HepG2 (cell line): ENCODE measurements around the gene FBXO28. TPM values are rescaled to one million over a fixed set of nuclear protein-coding genes. Genes with fewer than 3 reads are reported as not detected.

Experiments used
- ASH2L ChIP-seq: fragments of 300-600, 200-600 bp; sonication (generic); IDR thresholded peaks from 2 replicates; pipeline ENCODE4 v1.7.0; 2017; ENCODE audit warnings: low read depth, mild to moderate bottlenecking, moderate library complexity, mixed read lengths, low read length; ENCODE audit not compliant: insufficient read length
- ATF7 ChIP-seq, 2 experiments: fragments of 450-650 bp in 1 of 2; sonication (generic) in 1 of 2; formaldehyde crosslinking in 1 of 2; IDR thresholded peaks; 2 replicates each; pipeline versions ENCODE4 v1.4.0 to v1.6.1; 2016 to 2020; ENCODE audit warnings: antibody characterized with exemption in 1 of 2, mild to moderate bottlenecking in 1 of 2, missing genetic modification reagents in 1 of 2
- EHMT2 ChIP-seq: fragments of 200-600 bp; sonication (generic); IDR thresholded peaks from 2 replicates; pipeline ENCODE4 v1.7.0; 2017; ENCODE audit warnings: antibody characterized with exemption, low read depth, low read length, borderline replicate concordance
- HNF4A ChIP-seq: sonication (generic); formaldehyde crosslinking; IDR thresholded peaks from 2 replicates; pipeline ENCODE4 v1.4.0; 2020; ENCODE audit warnings: missing genetic modification reagents
- IKZF4 ChIP-seq: sonication (generic); formaldehyde crosslinking; IDR thresholded peaks from 2 replicates; pipeline ENCODE4 v1.5.1; 2020; ENCODE audit warnings: borderline replicate concordance, mild to moderate bottlenecking, low read depth, missing genetic modification reagents; ENCODE audit errors: not compliant biosample characterization
- KDM2A ChIP-seq: sonication (generic); formaldehyde crosslinking; IDR thresholded peaks from 2 replicates; pipeline ENCODE4 v1.4.0; 2020; ENCODE audit warnings: low read depth, missing genetic modification reagents, borderline replicate concordance
- MAZ ChIP-seq, 2 experiments: sonication (generic) in 1 of 2; formaldehyde crosslinking in 1 of 2; IDR thresholded peaks; 2 replicates each; pipeline versions ENCODE4 v1.5.0 to v1.6.1; 2012 to 2020; ENCODE audit warnings: low read depth in 2 of 2, mild to moderate bottlenecking in 2 of 2, borderline replicate concordance in 1 of 2, improper control_type of control experiment in 1 of 2, low read length in 1 of 2, missing genetic modification reagents in 1 of 2, moderate library complexity in 1 of 2
- MEIS1 ChIP-seq: sonication (generic); formaldehyde crosslinking; IDR thresholded peaks from 2 replicates; pipeline ENCODE4 v1.9.0; 2021; ENCODE audit warnings: mild to moderate bottlenecking, missing genetic modification reagents, moderate library complexity, borderline replicate concordance
- MTA1 ChIP-seq: sonication (generic); formaldehyde crosslinking; IDR thresholded peaks from 2 replicates; pipeline ENCODE4 v1.4.0; 2020; ENCODE audit warnings: missing genetic modification reagents, mild to moderate bottlenecking, borderline replicate concordance
- NFRKB ChIP-seq: fragments of 450-650 bp; IDR thresholded peaks from 2 replicates; pipeline ENCODE4 v1.6.1; 2017
- PPARG ChIP-seq: conservative IDR thresholded peaks from 2 replicates; pipeline ENCODE4 v1.6.1; 2016; ENCODE audit warnings: missing biosample characterization, missing genetic modification reagents
- PRPF4 ChIP-seq: fragments of 200-400 bp; formaldehyde crosslinking; IDR thresholded peaks from 2 replicates; pipeline ENCODE4 v1.6.1; 2016; ENCODE audit warnings: low read length, low read depth; ENCODE audit not compliant: poor library complexity, severe bottlenecking
- SCMH1 ChIP-seq: sonication (generic); formaldehyde crosslinking; IDR thresholded peaks from 2 replicates; pipeline ENCODE4 v1.9.0; 2021; ENCODE audit warnings: missing genetic modification reagents, mild to moderate bottlenecking, borderline replicate concordance
- TBP ChIP-seq: sonication (generic); formaldehyde crosslinking; IDR thresholded peaks from 2 replicates; pipeline ENCODE4 v1.5.0; 2020; ENCODE audit warnings: missing genetic modification reagents
- TRIM24 ChIP-seq: sonication (generic); formaldehyde crosslinking; IDR thresholded peaks from 2 replicates; pipeline ENCODE4 v1.8.0; 2022; ENCODE audit warnings: mild to moderate bottlenecking, missing genetic modification reagents
- ZKSCAN1 ChIP-seq: fragments of 150-350 bp; IDR thresholded peaks from 2 replicates; pipeline ENCODE4 v1.6.1; 2014; ENCODE audit warnings: low read length
- ZNF451 ChIP-seq: sonication (generic); formaldehyde crosslinking; IDR thresholded peaks from 2 replicates; pipeline ENCODE4 v1.5.0; 2020; ENCODE audit warnings: mild to moderate bottlenecking, missing genetic modification reagents
- ZNF652 ChIP-seq: IDR thresholded peaks from 2 replicates; pipeline ENCODE4 v1.6.1; 2016; ENCODE audit warnings: low read depth, borderline replicate concordance
- polyA plus RNA-seq, 8 experiments: library from polyadenylated mRNA; depleted of rRNA in 3 of 8; stranded (reverse) in 7 of 8; unstranded in 1 of 8; fragments of >200 nt; fragmentation: Illumina TruSeq in 4 of 8; extraction: Trizol in 4 of 8; gene quantifications; 2 replicates each; pipeline versions ENCODE4 v1.2.1 to v1.2.3, GENCODE V29; 2011 to 2016; ENCODE audit warnings: low read depth in 4 of 8, missing spikeins in 1 of 8, mixed read lengths in 1 of 8; ENCODE audit not compliant: insufficient read depth in 1 of 8
- total RNA-seq, 5 experiments: library from RNA; depleted of rRNA; stranded (reverse); fragments of >200 nt; fragmentation: Illumina TruSeq; extraction: Trizol; gene quantifications; 2 replicates each; pipeline ENCODE4 v1.2.3, GENCODE V29; 2016; ENCODE audit warnings: low read depth in 1 of 5
- TF ChIP-seq, protein P1 (sequence below): sonication (generic); formaldehyde crosslinking; IDR thresholded peaks from 2 replicates; pipeline ENCODE4 v1.4.0; 2020; ENCODE audit warnings: missing genetic modification reagents, borderline replicate concordance
- TF ChIP-seq, protein P2 (sequence below): sonication (generic); formaldehyde crosslinking; IDR thresholded peaks from 2 replicates; pipeline ENCODE4 v1.4.0; 2020; ENCODE audit warnings: missing genetic modification reagents; ENCODE audit errors: not compliant biosample characterization
- TF ChIP-seq, protein P3 (sequence below): sonication (generic); formaldehyde crosslinking; IDR thresholded peaks from 2 replicates; pipeline ENCODE4 v1.5.0; 2020; ENCODE audit warnings: missing genetic modification reagents

FBXO28 gene
- total and polyA plus RNA-seq, 2 of the 13 experiments (the other 11 are each of a cell fraction or from before 2014, with no cell fraction given) = 8.5 to 29.1 TPM

DNA sequence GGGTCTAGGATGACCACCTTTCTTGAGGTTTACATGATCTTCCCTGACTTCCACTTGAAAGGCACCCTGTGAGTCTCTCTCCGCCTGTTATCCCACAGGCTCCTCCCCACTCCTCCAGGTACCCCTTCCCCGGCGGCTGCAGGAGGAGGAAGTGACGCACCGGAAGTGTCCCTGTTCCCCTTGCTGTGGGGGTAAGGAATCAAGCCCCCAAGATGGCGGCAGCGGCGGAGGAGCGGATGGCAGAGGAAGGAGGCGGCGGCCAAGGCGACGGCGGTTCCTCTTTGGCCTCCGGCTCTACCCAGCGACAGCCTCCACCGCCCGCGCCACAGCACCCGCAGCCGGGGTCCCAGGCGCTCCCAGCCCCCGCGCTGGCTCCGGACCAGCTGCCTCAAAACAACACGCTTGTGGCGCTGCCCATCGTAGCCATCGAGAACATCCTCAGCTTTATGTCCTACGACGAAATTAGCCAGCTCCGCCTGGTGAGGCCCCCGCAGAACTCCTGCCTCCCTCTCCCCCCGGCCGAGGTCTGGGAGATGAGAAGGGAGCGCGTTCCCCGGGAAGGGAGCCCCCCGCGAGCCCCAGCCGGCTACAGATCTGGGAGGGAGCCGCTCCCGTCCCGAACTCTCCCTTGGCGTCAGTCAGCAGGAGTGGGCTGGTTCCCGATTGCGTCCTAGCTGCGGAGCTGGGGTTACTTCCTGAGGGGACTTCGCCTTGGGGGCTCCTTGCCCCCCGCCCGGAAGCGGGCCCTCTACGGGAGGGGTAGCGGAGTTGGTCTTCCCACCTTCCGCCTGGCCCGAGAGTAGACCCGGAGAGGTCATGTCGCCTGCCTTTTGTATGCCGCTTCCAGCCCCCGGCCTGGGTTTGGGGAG lies at the start of gene FBXO28 (continued):
- TF ChIP-seq, protein P1, sequence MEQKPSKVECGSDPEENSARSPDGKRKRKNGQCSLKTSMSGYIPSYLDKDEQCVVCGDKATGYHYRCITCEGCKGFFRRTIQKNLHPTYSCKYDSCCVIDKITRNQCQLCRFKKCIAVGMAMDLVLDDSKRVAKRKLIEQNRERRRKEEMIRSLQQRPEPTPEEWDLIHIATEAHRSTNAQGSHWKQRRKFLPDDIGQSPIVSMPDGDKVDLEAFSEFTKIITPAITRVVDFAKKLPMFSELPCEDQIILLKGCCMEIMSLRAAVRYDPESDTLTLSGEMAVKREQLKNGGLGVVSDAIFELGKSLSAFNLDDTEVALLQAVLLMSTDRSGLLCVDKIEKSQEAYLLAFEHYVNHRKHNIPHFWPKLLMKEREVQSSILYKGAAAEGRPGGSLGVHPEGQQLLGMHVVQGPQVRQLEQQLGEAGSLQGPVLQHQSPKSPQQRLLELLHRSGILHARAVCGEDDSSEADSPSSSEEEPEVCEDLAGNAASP (CRISPR knock-in tag) = no peak
- TF ChIP-seq TRIM24 (CRISPR knock-in tag) (no peak), KDM2A (peak; percentile 89), ASH2L (peak; percentile 97), TBP (CRISPR knock-in tag) (no peak), ATF7 (IDR thresholded peaks at IDR 0.05) (no peak), ATF7 (CRISPR knock-in tag; IDR thresholded peaks at IDR 0.05) (0 out of 2 replicates have a peak, but pooled peaks have one; percentile 24), ZKSCAN1 (no peak), PPARG (CRISPR knock-in tag) (0 out of 2 replicates have a peak, but pooled peaks have one; percentile 41), ZNF451 (CRISPR knock-in tag) (no peak; the same call in 1 of the 2 replicates), EHMT2 (no peak), MTA1 (peak; percentile 70; the same call in 1 of the 2 replicates), SCMH1 (CRISPR knock-in tag) (no peak), IKZF4 (CRISPR knock-in tag) (no peak), HNF4A (CRISPR knock-in tag) (no peak), ZNF652 (no peak), MEIS1 (CRISPR knock-in tag) (no peak), NFRKB (peak; percentile 77), PRPF4 (no peak), MAZ (IDR thresholded peaks at IDR 0.05; ENCODE audit: borderline replicate concordance, low read depth, low read length) (peak; percentile 80; the same call in 1 of the 2 replicates), MAZ (CRISPR knock-in tag; IDR thresholded peaks at IDR 0.05; ENCODE audit: low read depth) (peak; percentile 97)
- TF ChIP-seq, protein P2, sequence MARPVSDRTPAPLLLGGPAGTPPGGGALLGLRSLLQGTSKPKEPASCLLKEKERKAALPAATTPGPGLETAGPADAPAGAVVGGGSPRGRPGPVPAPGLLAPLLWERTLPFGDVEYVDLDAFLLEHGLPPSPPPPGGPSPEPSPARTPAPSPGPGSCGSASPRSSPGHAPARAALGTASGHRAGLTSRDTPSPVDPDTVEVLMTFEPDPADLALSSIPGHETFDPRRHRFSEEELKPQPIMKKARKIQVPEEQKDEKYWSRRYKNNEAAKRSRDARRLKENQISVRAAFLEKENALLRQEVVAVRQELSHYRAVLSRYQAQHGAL = no peak
- TF ChIP-seq, protein P3, sequence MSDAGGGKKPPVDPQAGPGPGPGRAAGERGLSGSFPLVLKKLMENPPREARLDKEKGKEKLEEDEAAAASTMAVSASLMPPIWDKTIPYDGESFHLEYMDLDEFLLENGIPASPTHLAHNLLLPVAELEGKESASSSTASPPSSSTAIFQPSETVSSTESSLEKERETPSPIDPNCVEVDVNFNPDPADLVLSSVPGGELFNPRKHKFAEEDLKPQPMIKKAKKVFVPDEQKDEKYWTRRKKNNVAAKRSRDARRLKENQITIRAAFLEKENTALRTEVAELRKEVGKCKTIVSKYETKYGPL = no peak
